CMK (cell line): ENCODE data around the gene FSTL1.

Experiments
- DNase-seq: peaks from one replicate; pipeline ENCODE4 v3.0.0-alpha.2; 2010; ENCODE audit warnings: low read depth

The FSTL1 gene

GRCh38 chr3:120450600-120451271 lies at the start of gene FSTL1:
Gene FSTL1, minus strand, starts transcription at chr3:120450992. Its CDS starts 246 bp downstream, at chr3:120450746.
- DNase-seq, result no peak

- DNase-seq, result no peak
Measured at GRCh38 chr3:120498556-120499346, 48.0 kb upstream of the FSTL1 start.

- no peak for DNase-seq
Measured at GRCh38 chr3:120497818-120498217, 47.0 kb upstream of the FSTL1 start.

- no peak for DNase-seq
Measured at GRCh38 chr3:120497336-120497735, 46.5 kb upstream of the FSTL1 start.

- DNase-seq, result no peak
Measured at GRCh38 chr3:120496278-120497002, 45.6 kb upstream of the FSTL1 start.

GRCh38 chr3:120495809-120496208 lies 45.0 kb upstream of the FSTL1 start:
- no peak for DNase-seq

GRCh38 chr3:120492103-120492502 lies 41.3 kb upstream of the FSTL1 start:
- no peak for DNase-seq

- no peak for DNase-seq
Measured at GRCh38 chr3:120489421-120489820, 38.6 kb upstream of the FSTL1 start.

- DNase-seq, result no peak
Measured at GRCh38 chr3:120488296-120488695, 37.5 kb upstream of the FSTL1 start.

GRCh38 chr3:120487191-120487650 lies 36.4 kb upstream of the FSTL1 start:
- DNase-seq, result no peak

GRCh38 chr3:120481081-120481480 lies 30.3 kb upstream of the FSTL1 start:
- no peak for DNase-seq

- no peak for DNase-seq
Measured at GRCh38 chr3:120477781-120478180, 27.0 kb upstream of the FSTL1 start.

GRCh38 chr3:120475722-120476377 lies 25.1 kb upstream of the FSTL1 start:
- no peak for DNase-seq

- no peak for DNase-seq
Measured at GRCh38 chr3:120473896-120474675, 23.3 kb upstream of the FSTL1 start.

- DNase-seq, result no peak
Measured at GRCh38 chr3:120473389-120473788, 22.6 kb upstream of the FSTL1 start.

GRCh38 chr3:120472121-120472844 lies 21.5 kb upstream of the FSTL1 start:
- no peak for DNase-seq

GRCh38 chr3:120471643-120472042 lies 20.9 kb upstream of the FSTL1 start:
- no peak for DNase-seq

- DNase-seq, result no peak
Measured at GRCh38 chr3:120470870-120471269, 20.1 kb upstream of the FSTL1 start.

- DNase-seq, result no peak
Measured at GRCh38 chr3:120469882-120470301, 19.1 kb upstream of the FSTL1 start.

GRCh38 chr3:120469440-120469839 lies 18.6 kb upstream of the FSTL1 start:
- no peak for DNase-seq
